ENCODE data around the gene MACROD2. TPM values are rescaled to one million over a fixed set of nuclear protein-coding genes. Genes with fewer than 3 reads are reported as not detected.

The MACROD2 gene
- total RNA-seq, 1 experiment from 2014 or later: 1.6 TPM

- Mint-ChIP-seq H3K27ac (no peak overlapping the region), H3K9me3 (peaks cover 4 to 11% of the 10 kb centered on the region in 2 experiments; a peak in 3 of 5 replicates)
- no peak for DNase-seq
These were observed 1872.6 kb downstream of the MACROD2 start for GRCh38 chr20:15867899-15868298.

More at GRCh38 chr20:15867899-15868298, 1872.6 kb downstream of the MACROD2 start:
- Histone ChIP-seq H2AFZ (ENCODE audit: low read length) (peak overlapping the region; percentile 27), H3K79me2 (ENCODE audit: insufficient read depth, low read length) (no peaks in the 10 kb centered on the region), H2AK5ac (ENCODE audit: insufficient read length, low read length) (no peak overlapping the region), H3K14ac (ENCODE audit: insufficient read depth, low read length) (no peak overlapping the region), H3K9me3 (ENCODE audit: control insufficient read depth, low read depth, low read length) (no peaks in the 10 kb centered on the region), H3K27me3 (ENCODE audit: insufficient read depth, low read length) (no peaks in the 10 kb centered on the region), H2BK15ac (ENCODE audit: low read depth, low read length) (no peak overlapping the region), H3K18ac (ENCODE audit: insufficient read length, low read depth, low read length) (no peak overlapping the region), H4K5ac (ENCODE audit: insufficient read length, low read depth, low read length) (no peak overlapping the region), H4K8ac (replicated peaks; ENCODE audit: insufficient read length, low read depth, low read length) (no peak overlapping the region), H4K20me1 (ENCODE audit: control insufficient read depth, insufficient read depth, insufficient read length) (no peaks in the 10 kb centered on the region), H3K4me2 (ENCODE audit: insufficient read depth, insufficient read length, low read length) (no peak overlapping the region), H2BK120ac (ENCODE audit: low read depth, low read length, poor library complexity, severe bottlenecking) (no peak overlapping the region), H2BK5ac (ENCODE audit: insufficient read length, low read length) (no peak overlapping the region), H3T11ph (ENCODE audit: low read length) (no peak overlapping the region), H3K4me1 (ENCODE audit: insufficient read depth, low read length) (no peaks in the 10 kb centered on the region), H3K9ac (ENCODE audit: extremely low read depth, insufficient read length, low read length) (no peak overlapping the region), H3K4ac (ENCODE audit: low read depth, low read length) (no peak overlapping the region), H2BK20ac (ENCODE audit: low read depth, low read length, poor library complexity, severe bottlenecking) (no peak overlapping the region), H3K56ac (ENCODE audit: insufficient read length, low read depth, low read length) (no peak overlapping the region), H4K91ac (ENCODE audit: insufficient read length, low read depth, low read length) (no peak overlapping the region), H3K23me2 (ENCODE audit: insufficient read length, low read depth, low read length, poor library complexity, severe bottlenecking) (no peaks in the 10 kb centered on the region), H2BK12ac (ENCODE audit: insufficient read length, low read depth, low read length) (no peak overlapping the region), H3K23ac (ENCODE audit: insufficient read length, low read depth, low read length) (no peak overlapping the region), H3K27ac (ENCODE audit: insufficient read length, low read depth, low read length) (no peak overlapping the region), H3K79me1 (ENCODE audit: insufficient read depth, low read depth, low read length, poor library complexity, severe bottlenecking) (no peaks in the 10 kb centered on the region)
- Mint-ChIP-seq H3K27me3 (ENCODE audit: low read depth) (no peaks in the 10 kb centered on the region), H3K36me3 (ENCODE audit: insufficient read depth in 1 of 3, low read depth in 3 of 3) (peaks cover 0 to 4% (median 0%) of the 10 kb centered on the region in 3 experiments; a peak in 1 of 7 replicates), H3K4me3 (no peak overlapping the region), H3K4me1 (peaks cover 8% of the 10 kb centered on the region in 2 experiments; a peak in 3 of 4 replicates)
- no CpG with 5 or more reads among the region's 4 CpGs for WGBS (ENCODE audit: extremely low coverage, insufficient read length, low lambda C conversion rate)
- TF ChIP-seq CTCF (conservative IDR thresholded peaks at IDR 0.05): peak; percentile 58

Data from H9 (cell line).